AG20443 (cell line): ENCODE measurements around the gene LIMCH1.

ENCODE experiments used
- DNase-seq: peaks from one replicate; pipeline ENCODE4 v3.0.0; 2012; ENCODE audit warnings: low spot score, mixed read lengths

The LIMCH1 gene

GRCh38 chr4:41528512-41529205, 9.3 kb upstream of the LIMCH1 start:
- no peak for DNase-seq

- DNase-seq = no peak
These were observed 7.2 kb upstream of the LIMCH1 start for GRCh38 chr4:41530741-41531140.

GRCh38 chr4:41532336-41532735, 5.6 kb upstream of the LIMCH1 start:
- no peak for DNase-seq

GRCh38 chr4:41532882-41533281, 5.1 kb upstream of the LIMCH1 start:
- DNase-seq = no peak

GRCh38 chr4:41533680-41534079, 4.3 kb upstream of the LIMCH1 start:
- DNase-seq = no peak

GRCh38 chr4:41534404-41534803, 3.6 kb upstream of the LIMCH1 start:
- no peak for DNase-seq

- no peak for DNase-seq
These were observed 2.0 kb upstream of the LIMCH1 start for GRCh38 chr4:41535911-41536371.

- DNase-seq = no peak
These were observed 566 bp upstream of the LIMCH1 start for GRCh38 chr4:41537292-41537890.

- peak; percentile 42 for DNase-seq
These were observed 1.0 kb downstream of the LIMCH1 start for GRCh38 chr4:41538887-41539498.

- DNase-seq = no peak
These were observed 1.8 kb downstream of the LIMCH1 start for GRCh38 chr4:41539711-41540110.

- no peak for DNase-seq
These were observed 2.7 kb downstream of the LIMCH1 start for GRCh38 chr4:41540687-41541086.

- peak; percentile 37 for DNase-seq
These were observed 3.7 kb downstream of the LIMCH1 start for GRCh38 chr4:41541687-41542094.

- no peak for DNase-seq
These were observed 4.7 kb downstream of the LIMCH1 start for GRCh38 chr4:41542526-41543275.

- no peak for DNase-seq
These were observed 7.3 kb downstream of the LIMCH1 start for GRCh38 chr4:41545238-41545637.

GRCh38 chr4:41546638-41547037, 8.7 kb downstream of the LIMCH1 start:
- DNase-seq = no peak

GRCh38 chr4:41548305-41548880, 10.4 kb downstream of the LIMCH1 start:
- DNase-seq = no peak

GRCh38 chr4:41549478-41549877, 11.5 kb downstream of the LIMCH1 start:
- no peak for DNase-seq

- DNase-seq = no peak
These were observed 12.4 kb downstream of the LIMCH1 start for GRCh38 chr4:41550308-41550707.

- DNase-seq = no peak
These were observed 13.6 kb downstream of the LIMCH1 start for GRCh38 chr4:41551536-41551935.

- DNase-seq = no peak
These were observed 16.9 kb downstream of the LIMCH1 start for GRCh38 chr4:41554905-41555304.

GRCh38 chr4:41556526-41556925, 18.6 kb downstream of the LIMCH1 start:
- no peak for DNase-seq

- no peak for DNase-seq
These were observed 22.1 kb downstream of the LIMCH1 start for GRCh38 chr4:41559940-41560516.
